H1 (cell line): Measurements from ENCODE around the gene SPRYD4. TPM values are rescaled to one million over a fixed set of nuclear protein-coding genes. Genes with fewer than 3 reads are reported as not detected.
"Not testable (repeated sequence)": the region's sequence is repeated elsewhere in the genome, so short reads cannot be mapped to it uniquely, and the experiment has no call there.

Experiments
- CTCF ChIA-PET: fragments of 300-600 bp; sonication (Branson Sonifier 250); formaldehyde crosslinking; loops from one replicate; lab custom pipeline; 2021; ENCODE audit not compliant: partially characterized antibody; lab: Charles Lee
- POLR2A ChIA-PET: fragments of 300-600 bp; sonication (Branson Sonifier 250); formaldehyde crosslinking; loops from one replicate; lab custom pipeline; 2021; ENCODE audit warnings: inconsistent platforms; ENCODE audit not compliant: partially characterized antibody; lab: Charles Lee
- DNase-seq, 2 experiments: peaks; one replicate each; pipeline versions ENCODE4 v3.0.0 to v3.0.0-alpha.2; 2010 to 2022; ENCODE audit warnings: low spot score in 2 of 2, low read depth in 1 of 2, mixed read lengths in 1 of 2
- FAIRE-seq: peaks from 2 replicates; lab custom pipeline; 2011; peaks lifted over from hg19 to GRCh38; lab: Jason Lieb, UNC
- H2AFZ ChIP-seq: 2 replicates; pipeline ENCODE4 v1.8.1; 2012; ENCODE audit warnings: low read length, inconsistent platforms
- H2AK5ac ChIP-seq: 2 replicates; pipeline ENCODE4 v1.6.1; 2013; ENCODE audit warnings: low read depth, low read length
- H2BK120ac ChIP-seq: replicated peaks from 2 replicates; pipeline ENCODE3; 2013; ENCODE audit warnings: low read depth, low read length, inconsistent platforms
- H2BK12ac ChIP-seq: 2 replicates; pipeline ENCODE4 v1.6.1; 2013; ENCODE audit warnings: low read depth, low read length
- H2BK15ac ChIP-seq: 2 replicates; pipeline ENCODE4 v1.6.1; 2013; ENCODE audit warnings: low read length
- H2BK20ac ChIP-seq: 2 replicates; pipeline ENCODE4 v1.6.1; 2013; ENCODE audit warnings: low read length
- H2BK5ac ChIP-seq: 2 replicates; pipeline ENCODE4 v1.6.1; 2013; ENCODE audit warnings: low read depth, low read length
- H3K14ac ChIP-seq: 2 replicates; pipeline ENCODE4 v1.6.1; 2013; ENCODE audit warnings: inconsistent platforms; ENCODE audit not compliant: insufficient read length
- H3K18ac ChIP-seq: 2 replicates; pipeline ENCODE4 v1.6.1; 2013; ENCODE audit warnings: low read length; ENCODE audit errors: extremely low read depth
- H3K23ac ChIP-seq: 2 replicates; pipeline ENCODE4 v1.6.1; 2013; ENCODE audit warnings: inconsistent platforms; ENCODE audit not compliant: insufficient read length
- H3K23me2 ChIP-seq: 2 replicates; pipeline ENCODE4 v1.6.1; 2013; ENCODE audit warnings: low read depth, low read length
- H3K27ac ChIP-seq: 2 replicates; pipeline ENCODE4 v1.6.1; 2011; ENCODE audit warnings: low read depth, low read length, inconsistent platforms
- H3K27me3 ChIP-seq, 4 experiments: replicated peaks in 1 of 4; 1 replicate in 1 of 4; 2 replicates in 3 of 4; pipeline versions ENCODE4 v1.6.1 to v1.8.1; 2011 to 2013; ENCODE audit warnings: low read length in 3 of 4, mild to moderate bottlenecking in 3 of 4, inconsistent platforms in 2 of 4, mixed read lengths in 2 of 4, moderate library complexity in 1 of 4; ENCODE audit not compliant: control insufficient read depth in 3 of 4, insufficient read depth in 3 of 4; ENCODE audit errors: extremely low read depth in 1 of 4
- H3K36me3 ChIP-seq, 4 experiments: 2 replicates each; pipeline versions ENCODE4 v1.6.1 to v1.8.1; 2011 to 2013; ENCODE audit warnings: mild to moderate bottlenecking in 4 of 4, low read length in 3 of 4, moderate library complexity in 2 of 4, control low read depth in 1 of 4, inconsistent platforms in 1 of 4; ENCODE audit not compliant: insufficient read depth in 4 of 4, control insufficient read depth in 2 of 4
- H3K4ac ChIP-seq: replicated peaks from 2 replicates; pipeline ENCODE3; 2013; ENCODE audit warnings: low read length, low read depth, mixed read lengths, inconsistent platforms; ENCODE audit not compliant: insufficient read length
- H3K4me1 ChIP-seq, 4 experiments: replicated peaks in 1 of 4; 1 replicate in 1 of 4; 2 replicates in 3 of 4; pipeline versions ENCODE4 v1.6.1 to v1.8.1; 2011 to 2013; ENCODE audit warnings: low read length in 3 of 4, inconsistent platforms in 2 of 4, mixed read lengths in 1 of 4; ENCODE audit not compliant: insufficient read depth in 4 of 4, control insufficient read depth in 3 of 4
- H3K4me2 ChIP-seq, 2 experiments: 2 replicates each; pipeline versions ENCODE4 v1.6.1 to v1.8.1; 2011 to 2013; ENCODE audit warnings: low read depth in 2 of 2, low read length in 2 of 2, control low read depth in 1 of 2, inconsistent platforms in 1 of 2, mild to moderate bottlenecking in 1 of 2; ENCODE audit not compliant: insufficient read depth in 1 of 2
- H3K4me3 ChIP-seq, 4 experiments: fragments of 200-600, 300-600 bp in 1 of 4; sonication (generic), shearing (Covaris generic), sonication (Bioruptor Twin) in 1 of 4; 2 replicates each; pipeline versions ENCODE4 v1.5.1 to v1.8.1; 2011 to 2016; ENCODE audit warnings: low read length in 4 of 4, low read depth in 3 of 4, control low read depth in 2 of 4, inconsistent platforms in 2 of 4, mild to moderate bottlenecking in 2 of 4, mixed read lengths in 1 of 4, moderate library complexity in 1 of 4; ENCODE audit not compliant: insufficient read depth in 2 of 4; ENCODE audit errors: extremely low read depth in 1 of 4
- H3K56ac ChIP-seq: replicated peaks from 2 replicates; pipeline ENCODE3; 2013; ENCODE audit warnings: low read depth, mild to moderate bottlenecking, mixed read lengths, low read length, inconsistent platforms; ENCODE audit not compliant: insufficient read length
- H3K79me1 ChIP-seq: 2 replicates; pipeline ENCODE4 v1.6.1; 2013; ENCODE audit warnings: low read depth, low read length, control low read depth
- H3K79me2 ChIP-seq, 2 experiments: 2 replicates each; pipeline versions ENCODE4 v1.6.1 to v1.8.1; 2012 to 2013; ENCODE audit warnings: low read length in 2 of 2, mild to moderate bottlenecking in 2 of 2, inconsistent platforms in 1 of 2; ENCODE audit not compliant: insufficient read depth in 2 of 2, control insufficient read depth in 1 of 2
- H3K9ac ChIP-seq, 4 experiments: replicated peaks in 1 of 4; 1 replicate in 1 of 4; 2 replicates in 3 of 4; pipeline versions ENCODE4 v1.6.1 to v1.8.1; 2011 to 2013; ENCODE audit warnings: low read depth in 3 of 4, low read length in 3 of 4, control low read depth in 2 of 4, mild to moderate bottlenecking in 2 of 4, moderate library complexity in 2 of 4, inconsistent platforms in 1 of 4; ENCODE audit errors: extremely low read depth in 1 of 4
- H3K9me3 ChIP-seq, 2 experiments: 2 replicates each; pipeline versions ENCODE4 v1.6.1 to v1.8.1; 2012 to 2013; ENCODE audit warnings: mild to moderate bottlenecking in 2 of 2, moderate library complexity in 2 of 2, control low read depth in 1 of 2, inconsistent platforms in 1 of 2, low read depth in 1 of 2, low read length in 1 of 2, mixed read lengths in 1 of 2; ENCODE audit not compliant: insufficient read depth in 2 of 2
- H4K20me1 ChIP-seq, 2 experiments: replicated peaks in 1 of 2; 2 replicates each; pipeline versions ENCODE3 to v1.8.1; 2011 to 2013; ENCODE audit warnings: inconsistent platforms in 2 of 2, low read length in 2 of 2, mild to moderate bottlenecking in 1 of 2; ENCODE audit not compliant: insufficient read depth in 2 of 2, control insufficient read depth in 1 of 2
- H4K5ac ChIP-seq: 2 replicates; pipeline ENCODE4 v1.6.1; 2013; ENCODE audit warnings: low read length, low read depth, mixed read lengths, inconsistent platforms; ENCODE audit not compliant: insufficient read length
- H4K8ac ChIP-seq: 2 replicates; pipeline ENCODE4 v1.8.0; 2013; ENCODE audit warnings: mild to moderate bottlenecking, moderate library complexity, low read length, inconsistent platforms; ENCODE audit not compliant: insufficient read depth; ENCODE audit errors: extremely low read depth
- H4K91ac ChIP-seq: replicated peaks from 2 replicates; pipeline ENCODE3; 2013; ENCODE audit warnings: low read length, mixed read lengths, inconsistent platforms; ENCODE audit not compliant: insufficient read length
- WGBS, 2 experiments: shearing (Covaris generic) in 1 of 2; methylation state at CpG; one replicate each; pipeline versions ENCODE4 v1.1.6 to v1.1.7; 2013 to 2015; ENCODE audit warnings: low lambda C conversion rate in 2 of 2, mixed read lengths in 2 of 2, inconsistent platforms in 1 of 2, low coverage in 1 of 2, missing lambda C conversion rate in 1 of 2; ENCODE audit not compliant: insufficient replicate concordance in 2 of 2, insufficient coverage in 1 of 2, insufficient read length in 1 of 2; ENCODE audit errors: extremely low coverage in 1 of 2, missing lambda C conversion rate in 1 of 2; 5-methylcytosine and 5-hydroxymethylcytosine counted together
- polyA plus RNA-seq, 7 experiments: library from polyadenylated mRNA; depleted of rRNA in 3 of 7; stranded (reverse) in 5 of 7; unstranded in 2 of 7; fragments of >200 nt in 5 of 7; fragments of 200-250 nt in 2 of 7; gene quantifications; 1 replicate in 5 of 7; 2 replicates in 1 of 7; 4 replicates in 1 of 7; pipeline versions ENCODE4 v1.2.1 to v1.2.3, GENCODE V29; 2011 to 2013; ENCODE audit warnings: missing spikeins in 2 of 7, mixed read lengths in 2 of 7
- total RNA-seq: library from RNA; stranded (reverse); fragmentation: NEBNext Ultra II Directional; extraction: Animal tissue kit (Norgen Biotek cat#: 25700); gene quantifications from 2 replicates; pipeline ENCODE4 v1.2.1, GENCODE V29; 2021

SPRYD4 gene
- total and polyA plus RNA-seq, 2 of the 8 experiments (the other 6 are each of a cell fraction or from before 2014, with no cell fraction given) = 4.3 to 5.3 TPM

DNA sequence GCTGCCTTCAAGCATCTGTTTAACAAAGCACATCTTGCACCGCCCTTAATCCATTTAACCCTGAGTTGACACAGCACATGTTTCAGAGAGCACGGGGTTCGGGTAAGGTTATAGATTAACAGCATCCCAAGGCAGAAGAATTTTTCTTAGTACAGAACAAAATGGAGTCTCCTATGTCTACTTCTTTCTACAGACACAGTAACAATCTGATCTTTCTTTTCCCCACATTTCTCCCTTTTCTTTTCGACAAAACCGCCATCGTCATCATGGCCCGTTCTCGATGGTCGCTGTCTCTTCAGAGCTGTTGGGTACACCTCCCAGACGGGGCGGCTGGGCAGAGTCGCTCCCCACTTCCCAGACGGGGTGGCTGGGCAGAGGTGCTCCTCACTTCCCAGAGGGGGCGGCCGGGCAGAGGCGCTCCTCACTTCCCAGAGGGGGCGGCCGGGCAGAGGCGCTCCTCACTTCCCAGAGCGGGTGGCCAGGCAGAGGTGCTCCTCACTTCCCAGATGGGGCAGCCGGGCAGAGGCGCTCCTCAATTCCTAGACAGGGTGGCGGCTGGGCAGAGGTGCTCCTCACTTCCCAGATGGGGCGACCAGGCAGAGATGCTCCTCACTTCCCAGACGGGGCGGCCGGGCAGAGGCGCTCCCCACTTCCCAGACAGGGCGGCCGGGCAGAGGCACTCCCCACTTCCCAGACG is 25.2 kb downstream of the SPRYD4 start:
- CTCF ChIA-PET, H2AFZ ChIP-seq: not testable (repeated sequence)

DNA sequence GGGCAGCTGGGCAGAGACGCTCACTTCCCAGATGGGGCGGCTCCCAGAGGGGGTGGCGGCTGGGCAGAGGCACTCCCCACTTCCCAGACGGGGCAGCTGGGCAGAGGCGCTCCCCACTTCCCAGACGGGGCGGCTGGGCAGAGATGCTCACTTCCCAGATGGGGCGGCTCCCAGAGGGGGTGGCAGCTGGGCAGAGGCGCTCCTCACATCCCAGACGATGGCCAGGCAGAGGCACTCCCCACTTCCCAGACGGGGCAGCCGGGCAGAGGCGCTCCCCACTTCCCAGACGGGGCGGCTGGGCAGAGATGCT is 25.7 kb downstream of the SPRYD4 start:
- H3K36me3 ChIP-seq, H2BK15ac ChIP-seq, H2BK120ac ChIP-seq, H2BK12ac ChIP-seq, H3K79me1 ChIP-seq, POLR2A ChIA-PET, H3K79me2 ChIP-seq, H4K91ac ChIP-seq, H3K4me2 ChIP-seq, H4K20me1 ChIP-seq, H2BK20ac ChIP-seq, H3K14ac ChIP-seq, H3K56ac ChIP-seq, FAIRE-seq, H3K4me1 ChIP-seq, H3K18ac ChIP-seq, H4K8ac ChIP-seq, H2BK5ac ChIP-seq, H3K23me2 ChIP-seq, H2AK5ac ChIP-seq, H4K5ac ChIP-seq, H3K4ac ChIP-seq, H2AFZ ChIP-seq, H3K4me3 ChIP-seq, H3K9ac ChIP-seq, H3K23ac ChIP-seq, H3K27ac ChIP-seq, DNase-seq: not testable (repeated sequence)
- CTCF ChIA-PET = interaction anchor here (0.7 kb wide), 1 partner anchor 256 kb away, joined by 3 read pairs; no protein-coding TSS in a partner anchor
- peaks cover 4 to 16% of the 10 kb centered on the region in 2 experiments; a peak in 2 of 4 replicates for H3K9me3 ChIP-seq
- H3K27me3 ChIP-seq = peaks cover 5 to 14% (median 13%) of the 10 kb centered on the region in 4 experiments
- WGBS, 2 experiments = 83% methylated on average over 8 of the region's 15 CpGs; no CpG with 5 or more reads in 1 of the 2 experiments

More for the DNA sequence above, 25.2 kb downstream of the SPRYD4 start:
- H3K79me1 ChIP-seq, H2BK5ac ChIP-seq, H2AK5ac ChIP-seq, H4K20me1 ChIP-seq, H2BK20ac ChIP-seq, POLR2A ChIA-PET, H3K4ac ChIP-seq, H3K23ac ChIP-seq, H3K23me2 ChIP-seq, H4K91ac ChIP-seq, H2BK120ac ChIP-seq, H3K14ac ChIP-seq, H3K4me2 ChIP-seq, H4K8ac ChIP-seq, H4K5ac ChIP-seq, H2BK12ac ChIP-seq, H3K79me2 ChIP-seq, H3K27ac ChIP-seq, H3K18ac ChIP-seq, H3K56ac ChIP-seq, FAIRE-seq, H3K4me1 ChIP-seq, H3K9ac ChIP-seq, H3K36me3 ChIP-seq, DNase-seq, H2BK15ac ChIP-seq, H3K4me3 ChIP-seq: not testable (repeated sequence)
- 89% methylated on average over 14 of the region's 31 CpGs; no CpG with 5 or more reads in 1 of the 2 experiments for WGBS, 2 experiments
- H3K27me3 ChIP-seq = peaks cover 7 to 19% (median 18%) of the 10 kb centered on the region in 4 experiments
- H3K9me3 ChIP-seq = peaks cover 4 to 20% of the 10 kb centered on the region in 2 experiments; a peak in 2 of 4 replicates
